MM.1S (cell line): Measurements from ENCODE around the gene CDKL5.

Experiments used
- CTCF ChIP-seq: fragments of 300-600 bp; sonication (generic); IDR thresholded peaks from 2 replicates; pipeline ENCODE4 v1.5.1; 2016; ENCODE audit warnings: antibody characterized with exemption, low read length, mixed read lengths
- EZH2 ChIP-seq: fragments of 300-600 bp; sonication (generic); optimal IDR thresholded peaks from 2 replicates; pipeline ENCODE3; 2017; ENCODE audit warnings: low read depth, mild to moderate bottlenecking, antibody characterized with exemption, low read length, mixed read lengths

GRCh38 chrX:18624599-18624998, 199.2 kb downstream of the CDKL5 start:
- no peak for TF ChIP-seq CTCF
- no peak for TF ChIP-seq EZH2
